GM13976 (cell line): ENCODE results near the gene BACE2.

Experiments used
- DNase-seq: peaks from one replicate; pipeline ENCODE4 v3.0.0; 2012; ENCODE audit warnings: low spot score
- in situ Hi-C: fragments of 300-500 bp; cut with MboI; formaldehyde crosslinking; loops from one replicate; pipeline ENCODE4 v1.12.0; 2022; ENCODE audit warnings: low sequenced_read_pairs, mixed read lengths, inconsistent platforms; ENCODE audit not compliant: unreplicated experiment
- TF ChIP-seq, protein P1 (sequence below): IDR thresholded peaks from 2 replicates; pipeline ENCODE4 v1.5.1; 2012; ENCODE audit warnings: borderline replicate concordance, mild to moderate bottlenecking; ENCODE audit not compliant: insufficient read depth; ENCODE audit errors: extremely low read depth, missing control alignments, control extremely low read depth

BACE2 gene

DNA sequence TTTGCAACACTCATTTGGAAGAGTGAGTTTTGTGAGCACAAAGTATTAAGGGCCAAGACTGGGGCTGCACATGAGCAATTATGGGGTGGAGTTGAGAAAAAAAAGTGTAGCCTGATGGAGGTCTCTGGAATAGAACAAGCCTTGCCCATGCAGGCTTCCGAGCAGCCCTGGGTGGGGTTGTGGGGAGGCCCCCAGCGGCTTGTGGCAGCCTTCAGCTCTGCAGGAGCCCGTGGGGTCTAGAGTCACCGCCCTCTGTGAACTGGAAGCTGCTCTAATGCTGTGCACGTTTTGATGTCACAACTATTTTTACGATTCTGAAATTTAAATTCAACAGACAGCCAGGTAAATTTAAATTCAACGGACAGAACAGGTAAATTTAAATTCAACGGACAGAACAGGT is 58.9 kb downstream of the BACE2 start:
- TF ChIP-seq, protein P1, sequence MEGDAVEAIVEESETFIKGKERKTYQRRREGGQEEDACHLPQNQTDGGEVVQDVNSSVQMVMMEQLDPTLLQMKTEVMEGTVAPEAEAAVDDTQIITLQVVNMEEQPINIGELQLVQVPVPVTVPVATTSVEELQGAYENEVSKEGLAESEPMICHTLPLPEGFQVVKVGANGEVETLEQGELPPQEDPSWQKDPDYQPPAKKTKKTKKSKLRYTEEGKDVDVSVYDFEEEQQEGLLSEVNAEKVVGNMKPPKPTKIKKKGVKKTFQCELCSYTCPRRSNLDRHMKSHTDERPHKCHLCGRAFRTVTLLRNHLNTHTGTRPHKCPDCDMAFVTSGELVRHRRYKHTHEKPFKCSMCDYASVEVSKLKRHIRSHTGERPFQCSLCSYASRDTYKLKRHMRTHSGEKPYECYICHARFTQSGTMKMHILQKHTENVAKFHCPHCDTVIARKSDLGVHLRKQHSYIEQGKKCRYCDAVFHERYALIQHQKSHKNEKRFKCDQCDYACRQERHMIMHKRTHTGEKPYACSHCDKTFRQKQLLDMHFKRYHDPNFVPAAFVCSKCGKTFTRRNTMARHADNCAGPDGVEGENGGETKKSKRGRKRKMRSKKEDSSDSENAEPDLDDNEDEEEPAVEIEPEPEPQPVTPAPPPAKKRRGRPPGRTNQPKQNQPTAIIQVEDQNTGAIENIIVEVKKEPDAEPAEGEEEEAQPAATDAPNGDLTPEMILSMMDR, result no peak
- in situ Hi-C loops, result no loop called here
- no peak for DNase-seq

DNA sequence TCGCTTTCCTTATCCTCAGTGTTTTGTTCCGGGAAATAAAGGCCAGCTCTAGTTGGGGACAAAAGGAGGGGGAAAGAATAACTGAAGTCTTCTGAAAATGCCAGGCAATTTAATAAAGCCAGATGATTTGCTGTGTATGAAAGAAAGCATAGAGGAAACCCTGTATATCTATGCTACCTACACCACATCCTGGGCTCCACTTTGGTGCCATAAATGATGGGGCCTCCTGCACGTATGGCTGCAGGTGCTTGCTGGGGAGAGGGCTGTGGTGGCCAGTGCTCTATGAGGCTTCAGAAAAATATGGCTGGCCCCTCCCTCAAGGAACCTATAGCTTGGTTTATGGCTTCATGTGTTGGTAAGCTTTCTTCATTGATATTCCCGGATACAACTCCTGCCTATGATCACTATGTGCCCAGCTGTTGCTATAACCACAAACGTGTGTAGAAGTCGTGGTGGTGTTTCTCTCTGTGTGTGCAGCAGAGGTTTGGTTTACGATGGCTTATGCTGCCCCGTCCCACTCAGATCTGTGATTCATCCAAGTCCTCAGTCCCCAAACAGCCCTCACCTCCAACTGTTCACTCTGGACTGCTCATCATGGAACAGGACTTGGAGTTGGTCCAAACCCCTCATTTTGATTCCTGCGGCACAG is 59.5 kb downstream of the BACE2 start:
- DNase-seq, result no peak
- TF ChIP-seq, protein P1, result no peak
- in situ Hi-C loops, result no loop called here

DNA sequence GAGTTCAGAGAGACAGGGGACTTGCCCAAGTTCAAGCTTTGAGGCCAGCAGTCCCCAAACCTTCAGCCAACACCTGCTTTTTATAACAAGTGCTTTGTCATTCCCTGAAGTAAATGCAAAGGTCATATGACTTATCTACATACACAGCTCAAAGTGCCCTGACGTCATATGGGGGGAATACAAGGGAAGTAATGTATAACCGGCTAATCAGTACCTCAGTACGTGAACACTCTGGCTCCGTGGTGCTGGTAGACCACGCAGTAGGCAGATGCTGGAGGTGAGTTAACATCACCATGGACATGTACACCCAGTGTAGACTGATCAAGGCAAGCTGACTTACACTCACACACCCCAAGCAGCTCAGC is 60.0 kb downstream of the BACE2 start:
- DNase-seq, result no peak
- TF ChIP-seq, protein P1, result no peak
- in situ Hi-C loops, result no loop called here

DNA sequence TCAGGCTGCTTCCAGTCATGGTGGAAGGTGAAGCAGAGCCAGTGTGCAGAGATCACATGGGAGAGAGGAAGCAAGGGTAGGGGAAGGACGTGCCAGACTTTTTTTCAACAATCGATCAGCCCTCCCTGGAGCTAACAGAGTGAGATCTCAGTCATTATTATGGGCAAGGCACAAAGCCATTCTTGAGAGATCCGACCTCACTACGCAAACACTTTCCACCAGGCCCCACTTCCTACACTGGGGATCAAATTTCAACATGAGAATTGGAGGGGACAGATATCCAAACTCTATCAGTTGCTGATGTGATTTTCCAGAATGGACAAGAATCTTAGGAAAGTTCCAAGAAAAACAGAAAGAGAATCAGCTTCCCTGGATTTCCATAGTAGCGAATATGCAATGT is 60.5 kb downstream of the BACE2 start:
- no peak for DNase-seq
- TF ChIP-seq, protein P1, result no peak
- in situ Hi-C loops, result no loop called here

DNA sequence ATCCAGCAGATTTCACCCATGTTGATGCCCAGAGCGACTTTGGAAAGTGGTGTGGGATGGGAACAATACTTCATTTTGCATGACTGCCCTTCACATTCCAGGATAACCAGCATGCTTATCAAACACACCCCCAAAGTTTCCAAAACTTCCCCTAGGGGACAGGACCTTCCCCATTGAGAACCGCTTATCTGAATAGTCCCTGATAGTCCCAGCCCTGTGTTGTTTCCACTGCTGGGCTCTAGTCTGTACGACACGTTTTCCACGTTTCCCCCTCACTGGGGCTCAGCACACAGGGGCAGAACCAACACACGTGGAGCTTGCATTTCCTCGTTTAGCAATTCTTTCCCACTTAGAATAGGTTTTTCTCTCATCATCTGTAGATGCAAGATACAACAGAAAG is 61.0 kb downstream of the BACE2 start:
- TF ChIP-seq, protein P1, result no peak
- DNase-seq, result no peak

DNA sequence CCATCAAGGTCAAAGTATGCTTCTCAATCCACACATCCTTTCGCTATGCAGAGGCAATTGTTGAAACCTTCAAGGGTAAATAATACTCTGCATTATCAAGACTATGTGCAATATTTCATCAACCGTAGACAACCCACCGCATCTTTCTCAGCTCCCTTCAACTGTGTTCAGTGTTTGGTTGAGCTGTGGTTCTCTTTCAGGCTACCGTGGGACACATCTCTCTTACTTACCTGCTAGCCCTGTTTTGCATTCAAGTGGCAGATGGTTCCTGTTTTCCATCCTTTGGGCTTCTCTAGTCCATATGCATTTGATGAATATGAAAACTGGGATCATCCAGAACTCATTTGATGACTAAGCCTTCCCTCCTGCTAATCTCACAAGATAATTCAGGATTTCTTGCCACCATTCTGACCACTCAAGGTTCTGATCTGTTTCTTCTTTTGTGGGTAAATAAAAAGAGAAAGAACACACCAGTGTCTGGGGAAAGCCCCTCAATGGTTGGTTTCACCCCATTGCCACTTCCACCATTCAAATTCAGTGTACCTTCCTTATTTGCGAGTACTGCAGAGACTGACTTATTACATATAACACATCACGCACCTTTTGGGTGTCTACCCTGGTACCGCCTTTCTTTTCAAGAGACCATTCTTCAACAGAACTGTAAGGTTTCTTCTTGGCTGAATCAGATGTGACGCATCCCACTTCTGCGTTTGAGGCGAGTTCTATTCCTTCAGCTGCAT is 61.7 kb downstream of the BACE2 start:
- DNase-seq, result no peak
- in situ Hi-C loops, result no loop called here

More for the DNA sequence above, 61.0 kb downstream of the BACE2 start:
- in situ Hi-C loops, result no loop called here

More for the DNA sequence above, 61.7 kb downstream of the BACE2 start:
- TF ChIP-seq, protein P1, result no peak
